Hepatocyte (in vitro differentiated cells): ENCODE measurements around the gene ANAPC1.
"Not testable (repeated sequence)": the region's sequence is repeated elsewhere in the genome, so short reads cannot be mapped to it uniquely, and the experiment has no call there.

Experiments
- EZH2 ChIP-seq: fragments of 200-600 bp; sonication (generic); IDR thresholded peaks from 2 replicates; pipeline ENCODE4 v1.6.1; 2016; ENCODE audit warnings: antibody characterized with exemption, mild to moderate bottlenecking, borderline replicate concordance
- TF ChIP-seq, protein P1 (sequence below): fragments of 200-600 bp; sonication (generic); IDR thresholded peaks from 2 replicates; pipeline ENCODE4 v1.5.1; 2016; ENCODE audit warnings: antibody characterized with exemption, mild to moderate bottlenecking; ENCODE audit not compliant: poor library complexity

DNA sequence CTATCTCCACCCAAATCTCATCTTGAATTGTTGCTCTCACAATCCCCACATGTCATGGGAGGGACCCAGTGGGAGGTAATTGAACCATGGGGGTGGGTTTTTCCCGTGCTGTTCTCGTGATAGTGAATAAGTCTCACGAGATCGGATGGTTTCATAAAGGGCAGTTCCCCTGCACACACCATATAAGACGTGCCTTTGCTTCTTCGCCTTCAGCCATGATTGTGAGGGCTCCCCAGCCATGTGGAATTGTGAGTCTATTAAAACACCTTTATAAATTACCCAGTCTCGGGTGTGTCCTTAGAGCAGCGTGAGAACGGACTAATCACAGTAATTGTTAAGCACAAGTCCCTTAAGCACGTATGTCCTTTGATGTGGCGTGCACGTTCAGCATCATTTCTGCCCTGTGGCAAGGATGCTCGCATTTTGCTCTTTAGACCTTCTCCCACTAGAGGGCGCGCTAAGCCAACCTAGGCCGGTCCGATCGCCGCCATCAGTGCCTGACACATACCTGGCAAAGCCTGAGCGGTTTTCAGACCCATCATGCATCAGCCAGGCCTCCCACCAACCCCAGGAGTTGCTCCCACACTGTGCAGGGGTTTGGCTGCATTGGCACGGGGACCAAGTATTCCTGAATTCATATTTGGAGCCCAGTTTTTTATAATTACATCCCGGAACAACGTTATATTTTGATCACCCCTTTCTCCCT lies 136.4 kb downstream of the ANAPC1 start:
- TF ChIP-seq EZH2, result not testable (repeated sequence)
- TF ChIP-seq, protein P1, sequence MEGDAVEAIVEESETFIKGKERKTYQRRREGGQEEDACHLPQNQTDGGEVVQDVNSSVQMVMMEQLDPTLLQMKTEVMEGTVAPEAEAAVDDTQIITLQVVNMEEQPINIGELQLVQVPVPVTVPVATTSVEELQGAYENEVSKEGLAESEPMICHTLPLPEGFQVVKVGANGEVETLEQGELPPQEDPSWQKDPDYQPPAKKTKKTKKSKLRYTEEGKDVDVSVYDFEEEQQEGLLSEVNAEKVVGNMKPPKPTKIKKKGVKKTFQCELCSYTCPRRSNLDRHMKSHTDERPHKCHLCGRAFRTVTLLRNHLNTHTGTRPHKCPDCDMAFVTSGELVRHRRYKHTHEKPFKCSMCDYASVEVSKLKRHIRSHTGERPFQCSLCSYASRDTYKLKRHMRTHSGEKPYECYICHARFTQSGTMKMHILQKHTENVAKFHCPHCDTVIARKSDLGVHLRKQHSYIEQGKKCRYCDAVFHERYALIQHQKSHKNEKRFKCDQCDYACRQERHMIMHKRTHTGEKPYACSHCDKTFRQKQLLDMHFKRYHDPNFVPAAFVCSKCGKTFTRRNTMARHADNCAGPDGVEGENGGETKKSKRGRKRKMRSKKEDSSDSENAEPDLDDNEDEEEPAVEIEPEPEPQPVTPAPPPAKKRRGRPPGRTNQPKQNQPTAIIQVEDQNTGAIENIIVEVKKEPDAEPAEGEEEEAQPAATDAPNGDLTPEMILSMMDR, result peak; percentile 61
